Transverse colon (tissue), 3 donors: ENCODE results near the gene FMNL3.

Source experiments
- CTCF ChIP-seq, 5 experiments: fragments of 200-600 bp in 3 of 5; fragments of 450-650 bp in 2 of 5; sonication (generic) in 3 of 5; IDR thresholded peaks; 1 replicate in 2 of 5; 2 replicates in 3 of 5; pipeline ENCODE4 v1.5.1; 2016 to 2017; ENCODE audit warnings: antibody characterized with exemption in 5 of 5, inconsistent platforms in 3 of 5, mild to moderate bottlenecking in 2 of 5, moderate library complexity in 1 of 5
- EP300 ChIP-seq: sonication (generic); formaldehyde crosslinking; IDR thresholded peaks from one replicate; pipeline ENCODE4 v1.6.1; 2017; ENCODE audit warnings: antibody characterized with exemption, low read depth
- POLR2A ChIP-seq: fragments of 450-650 bp; IDR thresholded peaks from one replicate; pipeline ENCODE4 v1.6.1; 2016; ENCODE audit warnings: antibody characterized with exemption, mild to moderate bottlenecking, moderate library complexity

GRCh38 chr12:49678711-49679110 is 28.5 kb downstream of the FMNL3 start:
- no peak for TF ChIP-seq CTCF (IDR thresholded peaks at IDR 0.05)
- TF ChIP-seq POLR2A: no peak
- no peak for TF ChIP-seq EP300
